ENCODE data around the gene CLK1. TPM values are rescaled to one million over a fixed set of nuclear protein-coding genes. Genes with fewer than 3 reads are reported as not detected.

The CLK1 gene
- total and polyA plus RNA-seq, 2 of the 8 experiments (the other 6 are each of a cell fraction or from before 2014, with no cell fraction given), result 22.3 to 35.2 TPM

- H4K91ac ChIP-seq (replicated peaks; ENCODE audit: insufficient read length, low read length), result no peak overlapping the region
- no peak overlapping the region for H2BK120ac ChIP-seq (replicated peaks; ENCODE audit: low read depth, low read length)
- no peak for TF ChIP-seq E2F6 (IDR thresholded peaks at IDR 0.05)
- TF ChIP-seq SIN3A (conservative IDR thresholded peaks at IDR 0.05 in 1 of 2, IDR thresholded peaks at IDR 0.05 in 1 of 2; ENCODE audit: low read depth in 1 of 2, low read length in 2 of 2), result no peak
- peaks cover 2% of the 10 kb centered on the region in 2 experiments for H4K20me1 ChIP-seq (replicated peaks in 1 of 2; ENCODE audit: control insufficient read depth in 1 of 2, insufficient read depth in 2 of 2, low read length in 2 of 2)
- ChIA-PET POLR2A (ENCODE audit: partially characterized antibody) (interaction anchor here (0.6 to 3.2 kb wide), 3 partner anchors 24 to 30 kb away, joined by 3 to 7 read pairs (median 7); no protein-coding TSS in a partner anchor), CTCF (ENCODE audit: partially characterized antibody) (no interaction called here)
- H3K4ac ChIP-seq (replicated peaks; ENCODE audit: insufficient read length, low read depth, low read length), result no peak overlapping the region
- H3K4me3 ChIP-seq (ENCODE audit: extremely low read depth in 1 of 4, insufficient read depth in 2 of 4, low read depth in 3 of 4, low read length in 4 of 4), result no peak overlapping the region
- H4K8ac ChIP-seq (ENCODE audit: extremely low read depth, insufficient read depth, low read length), result no peak overlapping the region
- H3K9ac ChIP-seq (replicated peaks in 1 of 4; ENCODE audit: extremely low read depth in 1 of 4, low read depth in 3 of 4, low read length in 3 of 4), result no peak overlapping the region
- H2AFZ ChIP-seq (ENCODE audit: low read length), result no peak overlapping the region
- 88% methylated on average over 6 of the region's 6 CpGs; no CpG with 5 or more reads in 1 of the 2 experiments for WGBS, 2 experiments (ENCODE audit: extremely low coverage in 1 of 2, insufficient coverage in 1 of 2, insufficient read length in 1 of 2, insufficient replicate concordance in 2 of 2, low coverage in 1 of 2, low lambda C conversion rate in 2 of 2, missing lambda C conversion rate in 1 of 2)
- no peak overlapping the region for H3K14ac ChIP-seq (ENCODE audit: insufficient read length)
- H2BK20ac ChIP-seq (ENCODE audit: low read length), result no peak overlapping the region
- no peak overlapping the region for H3K4me2 ChIP-seq (ENCODE audit: insufficient read depth in 1 of 2, low read depth in 2 of 2, low read length in 2 of 2)
- H3K23ac ChIP-seq (ENCODE audit: insufficient read length), result no peak overlapping the region
- no peak overlapping the region for H3K27ac ChIP-seq (ENCODE audit: low read depth, low read length)
- no peaks in the 10 kb centered on the region for H3K4me1 ChIP-seq (replicated peaks in 1 of 4; ENCODE audit: control insufficient read depth in 3 of 4, insufficient read depth in 4 of 4, low read length in 3 of 4)
- no peak overlapping the region for H2BK5ac ChIP-seq (ENCODE audit: low read depth, low read length)
- no peak overlapping the region for H2BK12ac ChIP-seq (ENCODE audit: low read depth, low read length)
- no peaks in the 10 kb centered on the region for H3K27me3 ChIP-seq (replicated peaks in 1 of 4; ENCODE audit: control insufficient read depth in 3 of 4, extremely low read depth in 1 of 4, insufficient read depth in 3 of 4, low read length in 3 of 4)
- H3K23me2 ChIP-seq (ENCODE audit: low read depth, low read length), result no peaks in the 10 kb centered on the region
- H3K56ac ChIP-seq (replicated peaks; ENCODE audit: insufficient read length, low read depth, low read length), result no peak overlapping the region
- H2AK5ac ChIP-seq (ENCODE audit: low read depth, low read length), result no peak overlapping the region
- DNase-seq (ENCODE audit: low read depth in 1 of 2, low spot score in 2 of 2) (no peak), FAIRE-seq (no peak)
- peaks cover 17 to 58% (median 38%) of the 10 kb centered on the region in 4 experiments for H3K36me3 ChIP-seq (ENCODE audit: control insufficient read depth in 2 of 4, insufficient read depth in 4 of 4, low read length in 3 of 4)
- H3K18ac ChIP-seq (ENCODE audit: extremely low read depth, low read length), result no peak overlapping the region
- no peaks in the 10 kb centered on the region for H3K79me1 ChIP-seq (ENCODE audit: low read depth, low read length)
- H3K79me2 ChIP-seq (ENCODE audit: control insufficient read depth in 1 of 2, insufficient read depth in 2 of 2, low read length in 2 of 2), result no peaks in the 10 kb centered on the region
- no peaks in the 10 kb centered on the region for H3K9me3 ChIP-seq (ENCODE audit: insufficient read depth in 2 of 2, low read depth in 1 of 2, low read length in 1 of 2)
- H2BK15ac ChIP-seq (ENCODE audit: low read length), result no peak overlapping the region
- no peak overlapping the region for H4K5ac ChIP-seq (ENCODE audit: insufficient read length, low read depth, low read length)
Observed at GRCh38 chr2:200851398-200852248, 12.8 kb downstream of the CLK1 start.

Measured in H1 (cell line).